Measurements from ENCODE around the gene CD180. TPM values are rescaled to one million over a fixed set of nuclear protein-coding genes. Genes with fewer than 3 reads are reported as not detected.

The CD180 gene
- total RNA-seq, 2 experiments from 2014 or later, result not detected

- peaks cover 40% of the 10 kb centered on the region for H3K4me1 Mint-ChIP-seq (ENCODE audit: low read depth)
- peaks cover 10% of the 10 kb centered on the region for H3K9me3 Mint-ChIP-seq
- no peak for TF ChIP-seq CTCF (IDR thresholded peaks at IDR 0.05)
- no peak overlapping the region for H3K4me3 Mint-ChIP-seq
- intact Hi-C loops (cut with micrococcal nuclease), result no loop called here
- POLR2A ChIA-PET, result no interaction called here
- no peak overlapping the region for H3K27ac Mint-ChIP-seq
- CTCF ChIA-PET, result interaction anchor here (0.8 to 16.0 kb wide), 5 partner anchors 10 to 48 kb away, joined by 3 to 349 read pairs (median 3); no protein-coding TSS in a partner anchor
- ATAC-seq (peak; percentile 79), DNase-seq (no peak)
- H3K27me3 Mint-ChIP-seq, result no peaks in the 10 kb centered on the region
- H3K36me3 Mint-ChIP-seq (ENCODE audit: low read depth), result peaks cover 4% of the 10 kb centered on the region
These were observed 937 bp upstream of the CD180 start for GRCh38 chr5:67197536-67197935.

GRCh38 chr5:67195406-67196275 lies 958 bp downstream of the CD180 start:
- POLR2A ChIA-PET, result interaction anchor here (1.0 to 1.5 kb wide), 2 partner anchors 11 to 12 kb away, joined by 3 to 5 read pairs; no protein-coding TSS in a partner anchor
- intact Hi-C loops (cut with micrococcal nuclease), result no loop called here
- Mint-ChIP-seq H3K27ac (no peak overlapping the region), H3K9me3 (peaks cover 7% of the 10 kb centered on the region), H3K4me3 (no peak overlapping the region), H3K36me3 (ENCODE audit: low read depth) (peaks cover 4% of the 10 kb centered on the region), H3K27me3 (no peaks in the 10 kb centered on the region), H3K4me1 (ENCODE audit: low read depth) (peaks cover 24% of the 10 kb centered on the region)
- TF ChIP-seq CTCF (IDR thresholded peaks at IDR 0.05), result no peak
- CTCF ChIA-PET, result no interaction called here
- no peak for ATAC-seq
- DNase-seq, result no peak

GRCh38 chr5:67194166-67194565 lies 2.4 kb downstream of the CD180 start:
- Mint-ChIP-seq H3K27me3 (no peaks in the 10 kb centered on the region), H3K4me3 (no peak overlapping the region), H3K36me3 (ENCODE audit: low read depth) (peaks cover 2% of the 10 kb centered on the region), H3K9me3 (peaks cover 5% of the 10 kb centered on the region), H3K4me1 (ENCODE audit: low read depth) (peaks cover 16% of the 10 kb centered on the region), H3K27ac (no peak overlapping the region)
- no peak for TF ChIP-seq CTCF (IDR thresholded peaks at IDR 0.05)
- ATAC-seq (no peak), DNase-seq (no peak)
- POLR2A ChIA-PET, result no interaction called here
- intact Hi-C loops (cut with micrococcal nuclease), result no loop called here
- CTCF ChIA-PET, result interaction anchor here (1.5 kb wide), 1 partner anchor 28 kb away, joined by 3 read pairs; no protein-coding TSS in a partner anchor

- TF ChIP-seq CTCF (IDR thresholded peaks at IDR 0.05), result no peak
- Mint-ChIP-seq H3K9me3 (no peaks in the 10 kb centered on the region), H3K4me3 (no peak overlapping the region), H3K27me3 (no peaks in the 10 kb centered on the region), H3K27ac (no peak overlapping the region), H3K36me3 (ENCODE audit: low read depth) (no peaks in the 10 kb centered on the region), H3K4me1 (ENCODE audit: low read depth) (peaks cover 17% of the 10 kb centered on the region)
- ATAC-seq, result no peak
- intact Hi-C loops (cut with micrococcal nuclease), result no loop called here
- ChIA-PET POLR2A (interaction anchor here (0.7 to 1.3 kb wide), 2 partner anchors 14 to 26 kb away, joined by 3 read pairs; no protein-coding TSS in a partner anchor), CTCF (interaction anchor here (1.0 to 1.5 kb wide), 2 partner anchors 14 to 27 kb away, joined by 3 to 4 read pairs; no protein-coding TSS in a partner anchor)
- no peak for DNase-seq
These were observed 3.2 kb downstream of the CD180 start for GRCh38 chr5:67193439-67193807.
